ENCODE data around the gene UBE2E2. TPM values are rescaled to one million over a fixed set of nuclear protein-coding genes. Genes with fewer than 3 reads are reported as not detected.

Gene UBE2E2
- total RNA-seq = 10 to 100 TPM; 12.0 to 16.2 TPM

GRCh38 chr3:23202921-23203707 is at the start of gene UBE2E2:
UBE2E2 (plus strand) TSS chr3:23203327.

Small RNA genes lying within 50 kb of the gene (small RNA-seq; reads per million reads assigned to genes)
- 0 reads per million in 2 donors for gene AC121251.1
- gene RF00019 = 0 reads per million in 2 donors
- gene RNU6-788P = 0 reads per million in 2 donors
- 0 reads per million in 2 donors for gene RNU6-922P
